ENCODE measurements around the gene UBA1.

Gene UBA1

GRCh38 chrX:47169726-47170515, 23.7 kb upstream of the UBA1 start:
- FAIRE-seq, result no peak
- no peak for DNase-seq (ENCODE audit: low spot score)

- no peak for FAIRE-seq
These were observed 22.6 kb upstream of the UBA1 start for GRCh38 chrX:47170861-47171692.

GRCh38 chrX:47171996-47172395, 21.6 kb upstream of the UBA1 start:
- FAIRE-seq, result no peak
- DNase-seq (ENCODE audit: low spot score), result no peak

More at GRCh38 chrX:47170861-47171692, 22.6 kb upstream of the UBA1 start:
- no peak for DNase-seq (ENCODE audit: low spot score)

GRCh38 chrX:47172549-47172948, 21.1 kb upstream of the UBA1 start:
- FAIRE-seq, result no peak
- DNase-seq (ENCODE audit: low spot score), result no peak

- no peak for FAIRE-seq
- no peak for DNase-seq (ENCODE audit: low spot score)
These were observed 20.4 kb upstream of the UBA1 start for GRCh38 chrX:47172971-47173792.

GRCh38 chrX:47174376-47174775, 19.3 kb upstream of the UBA1 start:
- DNase-seq (ENCODE audit: low spot score) (no peak), FAIRE-seq (no peak)

DNA sequence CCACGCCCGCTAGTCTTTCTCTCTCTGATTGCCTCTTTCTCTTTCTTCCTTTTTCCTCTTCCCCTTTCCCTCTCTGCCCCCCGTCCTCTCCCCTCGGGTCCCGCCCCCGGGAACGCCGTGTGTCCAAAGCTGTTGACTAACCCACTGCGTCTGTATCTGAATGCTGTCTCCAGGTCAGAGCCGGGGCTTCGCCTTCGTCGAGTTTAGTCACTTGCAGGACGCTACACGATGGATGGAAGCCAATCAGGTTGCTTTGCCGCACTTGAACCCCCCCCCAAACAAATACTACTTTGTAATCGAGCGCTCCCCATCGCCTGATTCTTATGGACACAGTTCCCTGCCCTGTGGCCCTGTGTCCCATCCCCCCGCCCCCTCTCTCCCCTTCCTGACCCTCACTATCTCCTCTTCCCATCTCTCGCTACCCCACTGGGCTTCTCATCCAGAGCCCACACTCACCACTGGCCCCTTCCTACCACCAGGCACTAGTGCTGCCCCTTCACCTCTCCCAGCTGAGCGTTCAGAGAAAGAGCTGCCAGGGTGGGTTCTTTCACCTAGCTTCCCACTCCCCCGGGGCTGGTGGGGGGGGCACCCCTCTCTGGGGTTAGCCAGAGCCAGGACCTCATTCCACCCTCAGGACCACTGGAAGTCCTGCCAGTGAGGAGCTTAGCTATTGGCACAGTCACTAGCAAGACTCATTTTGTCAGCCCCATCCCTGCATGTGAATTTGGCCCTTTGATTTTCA, 18.6 kb upstream of the UBA1 start:
- FAIRE-seq (no peak), DNase-seq (ENCODE audit: low spot score) (no peak)

- no peak for DNase-seq (ENCODE audit: low spot score)
- no peak for FAIRE-seq
These were observed 18.0 kb upstream of the UBA1 start for GRCh38 chrX:47175588-47175980.

DNA sequence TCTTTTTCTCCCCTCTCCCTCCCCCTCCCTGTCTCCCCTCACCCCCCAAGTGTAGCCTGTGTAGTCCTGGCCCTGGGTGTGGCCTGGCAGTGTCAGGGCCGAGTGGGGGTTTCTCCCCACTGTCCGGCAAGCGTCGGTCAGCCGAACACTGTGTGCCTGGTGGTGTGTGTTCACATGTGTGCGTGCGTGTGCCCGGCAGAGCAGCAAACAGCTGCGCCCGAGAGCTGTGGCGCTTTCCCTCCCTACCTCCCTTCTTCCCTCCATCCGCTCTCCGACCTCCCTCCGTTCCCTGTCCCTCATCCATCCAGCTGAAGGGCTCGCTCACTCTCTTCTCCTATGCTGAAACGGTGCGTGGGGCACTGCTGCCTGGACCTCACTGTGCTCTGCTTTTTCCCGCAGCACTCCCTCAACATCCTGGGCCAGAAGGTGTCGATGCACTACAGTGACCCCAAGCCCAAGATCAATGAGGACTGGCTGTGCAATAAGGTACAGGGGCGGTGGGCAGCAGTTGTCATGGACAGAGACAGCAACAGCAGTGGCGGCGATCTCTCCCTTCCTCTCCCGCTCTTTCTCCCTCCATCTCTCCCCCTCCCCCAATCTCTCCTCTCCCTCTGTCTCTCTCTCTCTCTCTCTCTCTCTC, 17.4 kb upstream of the UBA1 start:
- DNase-seq (ENCODE audit: low spot score) (no peak), FAIRE-seq (no peak)

GRCh38 chrX:47177079-47177478, 16.6 kb upstream of the UBA1 start:
- DNase-seq (ENCODE audit: low spot score), result no peak
- no peak for FAIRE-seq

GRCh38 chrX:47178337-47178736, 15.3 kb upstream of the UBA1 start:
- no peak for DNase-seq (ENCODE audit: low spot score)
- FAIRE-seq, result no peak

- no peak for FAIRE-seq
- no peak for DNase-seq (ENCODE audit: low spot score)
These were observed 14.3 kb upstream of the UBA1 start for GRCh38 chrX:47179221-47179927.

GRCh38 chrX:47179928-47180255, 13.7 kb upstream of the UBA1 start:
- no peak for FAIRE-seq

DNA sequence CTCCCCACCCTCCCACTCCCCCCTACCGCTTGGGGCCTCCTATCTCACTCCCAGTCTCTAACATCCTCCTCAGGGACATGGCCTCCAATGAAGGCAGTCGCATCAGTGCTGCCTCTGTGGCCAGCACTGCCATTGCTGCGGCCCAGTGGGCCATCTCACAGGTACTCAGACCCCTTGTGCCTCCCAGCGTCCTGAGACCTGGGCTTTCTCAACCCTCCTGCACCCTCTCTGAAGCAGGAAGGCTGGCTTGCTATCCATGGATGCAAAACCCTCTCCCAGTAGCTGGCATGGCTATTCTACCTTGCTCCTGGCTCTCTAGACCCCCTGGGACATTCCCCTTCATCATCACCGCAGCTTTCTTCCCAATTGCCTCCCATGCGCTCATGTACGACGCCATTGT, 13.3 kb upstream of the UBA1 start:
- DNase-seq (ENCODE audit: low spot score) (no peak), FAIRE-seq (no peak)

More at GRCh38 chrX:47179928-47180255, 13.7 kb upstream of the UBA1 start:
- no peak for DNase-seq (ENCODE audit: low spot score)

DNA sequence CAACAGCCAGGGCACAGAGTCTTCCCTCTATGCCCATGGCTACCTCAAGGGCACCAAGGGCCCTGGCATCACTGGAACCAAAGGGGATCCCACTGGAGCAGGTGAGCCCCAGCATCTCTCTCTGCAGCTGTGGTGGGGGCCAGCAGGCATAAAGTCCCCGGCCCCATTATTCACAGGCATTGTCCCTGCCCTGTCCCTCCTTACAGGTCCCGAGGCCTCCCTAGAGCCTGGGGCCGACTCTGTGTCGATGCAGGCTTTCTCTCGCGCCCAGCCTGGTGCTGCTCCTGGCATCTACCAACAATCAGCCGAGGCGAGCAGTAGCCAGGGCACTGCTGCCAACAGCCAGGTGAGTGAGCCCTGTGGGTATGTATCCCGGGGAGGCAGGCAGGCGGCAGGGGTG, 12.3 kb upstream of the UBA1 start:
- FAIRE-seq, result no peak
- DNase-seq (ENCODE audit: low spot score), result no peak

- FAIRE-seq (no peak), DNase-seq (ENCODE audit: low spot score) (no peak)
These were observed 11.4 kb upstream of the UBA1 start for GRCh38 chrX:47182106-47182700.

DNA sequence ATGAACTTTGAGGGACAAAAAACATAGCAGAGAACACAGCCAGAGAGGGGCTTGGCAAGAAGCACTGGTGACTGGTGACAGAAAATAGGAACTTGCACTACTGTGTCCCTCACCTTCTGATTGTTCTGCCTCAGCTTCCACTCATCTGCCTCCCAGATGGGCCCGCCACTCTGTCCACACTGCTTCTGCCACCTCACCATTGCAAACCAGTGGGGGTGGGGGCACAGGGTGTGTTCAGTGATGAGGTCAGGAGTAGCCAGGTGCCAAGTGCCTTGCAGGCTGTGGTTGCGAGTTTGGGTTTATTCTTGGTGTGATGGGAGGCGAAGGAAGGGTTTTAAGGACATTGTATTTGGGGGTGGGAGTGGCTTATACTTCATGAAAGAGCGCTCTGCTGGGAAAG, 9.1 kb upstream of the UBA1 start:
- DNase-seq (ENCODE audit: low spot score) (no peak), FAIRE-seq (no peak)

DNA sequence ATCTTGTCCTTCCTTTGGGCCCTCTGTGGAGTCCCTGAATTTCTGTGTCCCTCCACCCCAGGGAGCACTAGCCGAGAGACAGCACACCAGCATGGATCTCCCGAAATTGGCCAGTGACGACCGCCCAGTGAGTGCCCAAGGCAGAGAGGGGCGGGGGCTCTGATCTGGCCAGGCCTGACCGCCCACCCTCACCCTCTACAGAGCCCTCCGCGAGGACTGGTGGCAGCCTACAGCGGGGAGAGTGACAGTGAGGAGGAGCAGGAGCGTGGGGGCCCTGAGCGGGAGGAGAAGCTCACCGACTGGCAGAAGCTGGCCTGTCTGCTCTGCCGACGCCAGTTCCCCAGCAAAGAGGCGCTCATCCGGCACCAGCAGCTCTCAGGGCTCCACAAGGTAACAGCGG, 8.4 kb upstream of the UBA1 start:
- FAIRE-seq, result no peak
- no peak for DNase-seq (ENCODE audit: low spot score)

GRCh38 chrX:47186096-47186740, 7.4 kb upstream of the UBA1 start:
- FAIRE-seq (no peak), DNase-seq (ENCODE audit: low spot score) (no peak)
